Activated CD8-positive, alpha-beta T cell treated with anti-CD3 and anti-CD28 coated beads, Interleukin-2, amount 10 ng/mL, durations not matched to agents 7 days and 5 days (primary cell): ENCODE results near the gene ITPR1. TPM values are rescaled to one million over a fixed set of nuclear protein-coding genes. Genes with fewer than 3 reads are reported as not detected.

Experiments
- ATAC-seq: fragments of 150-1000 bp; cut with Tn5 transposase; one replicate; pipeline ENCODE4 v1.10.0; 2021; ENCODE audit warnings: moderate library complexity
- CTCF ChIA-PET: fragments of 350-600 bp; sonication (Branson Sonifier 250); formaldehyde crosslinking; loops from one replicate; lab custom pipeline; 2021; ENCODE audit warnings: antibody characterized with exemption; lab: Charles Lee
- POLR2A ChIA-PET: fragments of 350-600 bp; sonication (Branson Sonifier 250); formaldehyde crosslinking; loops from one replicate; lab custom pipeline; 2021; ENCODE audit warnings: antibody characterized with exemption; lab: Charles Lee
- DNase-seq: peaks from one replicate; pipeline ENCODE4 v3.0.0-alpha.2; 2020
- H3K27ac Mint-ChIP-seq: one replicate; pipeline ENCODE4 v1.8.0; 2021; ENCODE audit warnings: mild to moderate bottlenecking, mixed read lengths
- H3K27me3 Mint-ChIP-seq: one replicate; pipeline ENCODE4 v1.8.0; 2021; ENCODE audit warnings: low read depth, mixed read lengths
- H3K36me3 Mint-ChIP-seq: one replicate; pipeline ENCODE4 v1.8.0; 2021; ENCODE audit warnings: low read depth, mixed read lengths
- H3K4me1 Mint-ChIP-seq: one replicate; pipeline ENCODE4 v1.8.0; 2021; ENCODE audit warnings: low read depth, mixed read lengths
- H3K4me3 Mint-ChIP-seq: one replicate; pipeline ENCODE4 v1.8.0; 2021; ENCODE audit warnings: mild to moderate bottlenecking, mixed read lengths
- H3K9me3 Mint-ChIP-seq: one replicate; pipeline ENCODE4 v1.8.0; 2022; ENCODE audit warnings: mixed read lengths; ENCODE audit not compliant: insufficient read depth
- total RNA-seq, 2 experiments: library from RNA; stranded (reverse); gene quantifications; one replicate each; pipeline ENCODE4 v1.2.3, GENCODE V29; 2021

ITPR1 gene
- total RNA-seq, 2 experiments from 2014 or later = 53.8 to 57.3 TPM

DNA sequence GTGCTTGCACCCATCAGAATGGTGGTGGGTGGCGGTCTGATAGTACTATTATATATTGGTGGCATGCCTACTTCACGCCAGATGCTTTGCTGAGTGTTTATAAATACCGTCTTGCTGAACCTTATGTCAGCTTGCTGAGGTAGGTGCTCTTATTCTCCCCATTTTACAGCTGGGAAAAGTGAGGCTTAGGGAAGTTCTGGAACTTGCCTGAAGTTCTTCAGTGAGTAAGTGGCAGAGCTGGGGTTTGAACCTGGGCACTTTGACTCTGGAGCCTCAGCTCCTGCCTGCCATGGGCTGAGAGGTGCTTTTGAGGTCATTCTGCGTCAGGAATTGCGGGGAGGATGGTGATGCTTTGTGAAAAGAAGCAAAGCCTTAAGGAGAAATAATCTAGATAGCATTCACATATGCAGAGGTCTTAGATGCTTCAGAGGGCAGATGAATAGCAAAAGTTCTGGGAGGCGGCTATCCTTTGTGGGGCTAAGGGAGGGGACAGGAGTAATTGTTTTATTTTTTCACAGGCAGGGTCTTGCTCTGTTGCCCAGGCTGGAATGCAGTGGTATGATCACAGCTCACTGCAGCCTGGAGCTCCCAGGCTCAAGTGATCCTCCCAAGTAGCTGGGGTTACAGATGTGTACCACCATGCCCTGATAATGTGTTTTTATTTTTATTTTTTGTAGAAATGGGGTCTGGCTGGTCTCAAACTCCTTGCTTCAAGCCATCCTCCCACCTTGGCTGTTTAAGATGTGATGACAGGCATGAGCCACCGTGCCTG lies 18.5 kb downstream of the ITPR1 start:
- CTCF ChIA-PET = interaction anchor here (0.8 to 2.3 kb wide), 3 partner anchors 7 to 161 kb away, joined by 3 to 8 read pairs (median 3); no protein-coding TSS in a partner anchor
- POLR2A ChIA-PET = no interaction called here
- no peaks in the 10 kb centered on the region for H3K9me3 Mint-ChIP-seq
- peaks cover 24% of the 10 kb centered on the region for H3K4me1 Mint-ChIP-seq
- DNase-seq = no peak
- H3K4me3 Mint-ChIP-seq = no peak overlapping the region
- H3K36me3 Mint-ChIP-seq = peaks cover 22% of the 10 kb centered on the region
- no peak for ATAC-seq
- H3K27me3 Mint-ChIP-seq = no peaks in the 10 kb centered on the region
- no peak overlapping the region for H3K27ac Mint-ChIP-seq

DNA sequence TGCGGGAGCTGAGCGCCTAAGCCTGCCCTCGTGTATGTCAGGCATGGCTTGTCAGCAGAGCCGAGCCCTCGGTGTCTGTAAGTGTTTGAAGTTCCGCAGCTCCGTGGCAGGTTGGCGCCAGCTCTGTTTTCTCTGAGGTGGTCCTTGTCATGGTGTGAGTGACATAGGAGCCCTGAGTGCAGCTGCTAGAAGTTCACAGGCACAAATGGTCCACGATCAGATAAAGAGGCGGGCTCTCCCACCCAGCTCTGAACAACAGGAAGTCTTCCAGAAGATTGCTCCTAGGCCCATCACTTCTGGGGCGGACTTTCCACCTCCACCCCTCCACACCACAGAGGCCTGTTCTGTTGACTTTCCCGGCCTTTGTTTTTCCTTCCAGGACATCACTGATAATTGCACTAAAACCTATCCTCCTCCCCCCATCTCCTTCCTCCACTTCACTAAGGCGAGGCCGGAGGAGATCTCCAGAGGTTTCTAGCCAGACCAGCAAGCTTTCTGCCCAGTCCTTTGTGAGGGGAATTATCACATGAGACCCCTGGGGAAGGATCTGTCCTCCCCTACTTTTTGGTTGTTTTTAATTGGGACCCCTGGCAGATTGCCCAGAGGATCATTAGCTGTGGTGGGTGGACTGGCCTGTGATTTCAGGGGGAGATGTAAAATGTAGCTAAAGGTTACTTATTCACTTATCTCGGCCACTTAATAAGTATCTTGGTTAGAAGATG lies 19.9 kb downstream of the ITPR1 start:
- no peak for DNase-seq
- Mint-ChIP-seq H3K36me3 (peaks cover 26% of the 10 kb centered on the region), H3K27ac (no peak overlapping the region), H3K9me3 (no peaks in the 10 kb centered on the region), H3K4me1 (peaks cover 24% of the 10 kb centered on the region), H3K4me3 (no peak overlapping the region), H3K27me3 (no peaks in the 10 kb centered on the region)
- POLR2A ChIA-PET = interaction anchor here (0.6 to 0.9 kb wide), 2 partner anchors 9 to 19 kb away, joined by 3 to 4 read pairs; no protein-coding TSS in a partner anchor
- ATAC-seq = no peak
- CTCF ChIA-PET = interaction anchor here (1.0 kb wide), 1 partner anchor 162 kb away, joined by 3 read pairs; no protein-coding TSS in a partner anchor

DNA sequence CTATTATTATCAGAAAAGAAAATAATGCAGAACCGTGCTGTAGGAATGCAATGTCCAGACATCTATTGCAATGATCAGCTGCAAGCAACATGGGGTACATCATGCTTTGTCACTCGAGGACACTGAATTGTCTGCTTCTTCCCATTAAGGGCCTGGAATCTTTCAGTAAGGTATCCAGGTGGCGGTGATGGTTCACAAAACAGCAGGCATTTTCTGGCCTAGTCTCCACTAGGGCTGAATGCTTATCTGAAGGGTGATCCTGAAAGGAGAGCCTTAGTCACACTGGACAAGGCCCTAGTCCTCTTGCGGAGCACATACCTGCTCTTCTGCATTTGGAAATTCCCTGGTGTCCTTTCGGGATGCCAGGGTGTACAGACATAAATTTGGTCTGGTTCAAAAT lies 21.2 kb downstream of the ITPR1 start:
- H3K36me3 Mint-ChIP-seq = peaks cover 22% of the 10 kb centered on the region
- H3K9me3 Mint-ChIP-seq = no peaks in the 10 kb centered on the region
- peaks cover 30% of the 10 kb centered on the region for H3K4me1 Mint-ChIP-seq

DNA sequence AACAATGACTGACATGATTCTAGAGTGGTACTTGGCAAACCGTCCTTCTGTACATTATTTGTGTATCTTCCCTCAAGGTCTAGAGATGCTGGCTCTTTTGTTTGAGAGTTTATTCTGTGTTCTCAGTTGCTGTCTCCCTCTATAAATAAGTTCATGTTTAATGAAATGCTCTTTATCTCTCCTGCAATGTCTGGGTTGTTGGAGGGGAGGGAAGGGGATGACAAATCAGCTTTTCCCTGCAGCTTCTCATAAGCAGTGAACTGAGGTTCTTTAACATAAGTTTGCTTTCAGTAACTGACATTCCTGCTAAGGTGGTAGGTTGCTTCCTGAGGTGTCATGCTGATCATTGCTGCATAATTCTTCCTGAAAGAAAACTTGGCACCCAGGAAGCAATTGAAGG lies 21.8 kb downstream of the ITPR1 start:
- ChIA-PET POLR2A (interaction anchor here (1.6 kb wide), 1 partner anchor 12 kb away, joined by 3 read pairs; no protein-coding TSS in a partner anchor), CTCF (interaction anchor here (2.0 to 5.8 kb wide), 3 partner anchors 10 to 162 kb away, joined by 5 to 56 read pairs (median 6); partner anchors contain the start of gene ITPR1)
- H3K36me3 Mint-ChIP-seq = peaks cover 25% of the 10 kb centered on the region
- ATAC-seq (no peak), DNase-seq (no peak)
- no peaks in the 10 kb centered on the region for H3K27me3 Mint-ChIP-seq
- H3K27ac Mint-ChIP-seq = no peak overlapping the region
- peaks cover 36% of the 10 kb centered on the region for H3K4me1 Mint-ChIP-seq
- H3K9me3 Mint-ChIP-seq = no peaks in the 10 kb centered on the region
- no peak overlapping the region for H3K4me3 Mint-ChIP-seq

More for the DNA sequence above, 21.2 kb downstream of the ITPR1 start:
- H3K27me3 Mint-ChIP-seq = no peaks in the 10 kb centered on the region
- CTCF ChIA-PET = interaction anchor here (2.0 to 2.1 kb wide), 2 partner anchors 9 to 161 kb away, joined by 5 to 6 read pairs; no protein-coding TSS in a partner anchor
- ATAC-seq = no peak
- POLR2A ChIA-PET = interaction anchor here (1.6 kb wide), 1 partner anchor 11 kb away, joined by 3 read pairs; no protein-coding TSS in a partner anchor
- DNase-seq = no peak
- H3K4me3 Mint-ChIP-seq = no peak overlapping the region
- H3K27ac Mint-ChIP-seq = no peak overlapping the region

DNA sequence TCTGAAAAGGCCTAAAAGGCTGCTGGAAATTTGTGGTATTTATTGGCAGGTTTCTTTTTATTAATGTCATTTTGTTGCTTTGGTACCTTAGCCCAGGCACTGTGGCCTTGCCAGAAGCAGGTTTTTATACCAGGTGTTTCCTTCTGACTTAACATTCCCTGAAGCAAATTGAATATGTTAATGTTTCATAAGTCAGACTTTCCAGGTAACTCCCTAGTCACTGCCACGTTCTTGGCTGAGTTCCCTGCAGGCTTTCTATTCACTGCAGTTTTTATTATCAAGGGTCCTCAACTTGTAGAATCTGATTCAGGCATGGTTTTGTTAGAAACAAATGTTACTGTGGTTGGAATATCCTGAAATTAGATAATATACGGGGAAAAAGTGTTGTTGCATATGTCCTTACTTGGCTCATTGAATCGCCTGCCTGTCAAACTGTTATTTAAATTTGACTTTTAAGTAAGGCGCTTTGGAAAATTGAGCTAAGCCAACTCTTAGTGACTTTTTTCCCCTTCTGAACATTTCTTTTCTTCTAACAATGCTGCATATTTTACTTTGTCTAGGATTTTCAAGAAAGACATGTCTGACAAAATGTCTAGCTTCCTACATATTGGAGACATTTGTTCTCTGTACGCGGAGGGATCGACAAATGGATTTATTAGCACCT lies 22.9 kb downstream of the ITPR1 start:
- H3K4me1 Mint-ChIP-seq = peaks cover 36% of the 10 kb centered on the region
- ChIA-PET CTCF (interaction anchor here (2.1 to 7.1 kb wide), 5 partner anchors 10 to 195 kb away, joined by 5 to 80 read pairs (median 51); partner anchors contain the start of gene ITPR1), POLR2A (no interaction called here)
- no peaks in the 10 kb centered on the region for H3K27me3 Mint-ChIP-seq
- DNase-seq (no peak), ATAC-seq (no peak)
- H3K27ac Mint-ChIP-seq = no peak overlapping the region
- peaks cover 21% of the 10 kb centered on the region for H3K36me3 Mint-ChIP-seq
- no peaks in the 10 kb centered on the region for H3K9me3 Mint-ChIP-seq
- H3K4me3 Mint-ChIP-seq = no peak overlapping the region

DNA sequence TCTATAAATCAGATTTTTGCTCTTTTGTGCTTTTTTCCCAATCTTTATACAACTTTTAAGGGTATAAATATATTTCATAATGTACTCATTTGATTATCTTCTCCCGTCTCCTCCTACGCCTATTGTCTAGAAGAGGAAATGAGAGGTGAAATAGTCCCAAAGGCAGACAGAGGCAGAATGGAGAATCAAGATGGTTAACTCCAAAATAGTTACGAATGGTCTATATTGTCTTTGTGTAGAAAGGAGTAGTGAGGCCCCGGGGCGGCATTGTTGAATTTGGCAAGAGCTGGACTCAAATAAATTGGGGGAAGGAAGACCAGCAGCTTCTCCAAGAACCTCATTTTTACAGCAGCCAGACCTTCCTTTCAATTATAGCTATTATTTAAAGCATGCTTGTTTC lies 23.9 kb downstream of the ITPR1 start:
- no peak overlapping the region for H3K4me3 Mint-ChIP-seq
- peaks cover 21% of the 10 kb centered on the region for H3K36me3 Mint-ChIP-seq
- peaks cover 34% of the 10 kb centered on the region for H3K4me1 Mint-ChIP-seq
- H3K9me3 Mint-ChIP-seq = no peaks in the 10 kb centered on the region
- no peak overlapping the region for H3K27ac Mint-ChIP-seq
- CTCF ChIA-PET = interaction anchor here (0.9 to 7.1 kb wide), 8 partner anchors 11 to 194 kb away, joined by 3 to 80 read pairs (median 30); partner anchors contain the start of gene ITPR1
- DNase-seq (no peak), ATAC-seq (no peak)
- H3K27me3 Mint-ChIP-seq = no peaks in the 10 kb centered on the region
- POLR2A ChIA-PET = interaction anchor here (0.9 to 5.2 kb wide), 2 partner anchors 9 to 23 kb away, joined by 3 to 32 read pairs; partner anchors contain the start of gene ITPR1

DNA sequence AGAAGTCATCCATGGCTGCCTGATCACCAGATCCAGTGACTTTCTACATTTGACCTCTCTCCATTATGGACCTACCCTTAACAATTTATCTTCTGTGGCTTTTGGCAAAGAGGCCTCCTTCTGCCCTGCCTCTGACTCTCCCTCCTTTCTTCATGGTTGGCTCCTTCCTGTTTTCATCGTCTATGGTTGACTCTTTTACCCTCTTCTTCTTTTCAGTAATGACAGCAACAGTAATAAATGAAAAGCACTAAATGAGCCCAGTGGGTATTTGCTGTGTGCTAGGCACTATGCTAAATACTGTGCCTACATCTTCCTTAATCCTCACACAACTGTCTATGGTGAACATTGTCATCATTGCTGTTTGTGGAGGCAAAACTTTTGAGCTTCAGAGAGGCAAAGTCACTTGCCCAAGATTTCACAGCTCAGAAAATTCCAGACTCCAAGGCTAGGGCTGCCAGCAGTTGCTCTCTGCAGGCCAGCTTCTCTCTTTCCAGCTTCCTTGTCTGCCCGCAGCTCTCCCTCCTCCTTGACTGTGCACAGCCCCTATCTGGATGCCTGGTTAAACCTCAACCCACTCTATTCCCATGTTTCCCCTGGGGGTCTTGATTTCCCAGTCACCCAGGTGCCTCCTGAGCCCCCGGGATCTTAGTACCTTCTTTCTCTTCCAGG lies 24.6 kb downstream of the ITPR1 start:
- Mint-ChIP-seq H3K9me3 (no peaks in the 10 kb centered on the region), H3K4me1 (peaks cover 29% of the 10 kb centered on the region), H3K36me3 (peaks cover 26% of the 10 kb centered on the region), H3K27me3 (no peaks in the 10 kb centered on the region), H3K4me3 (no peak overlapping the region), H3K27ac (peak overlapping the region; percentile 84)
- ChIA-PET CTCF (interaction anchor here (0.9 to 7.1 kb wide), 12 partner anchors 8 to 193 kb away, joined by 3 to 80 read pairs (median 10); partner anchors contain the start of gene ITPR1), POLR2A (interaction anchor here (0.9 to 5.2 kb wide), 2 partner anchors 9 to 24 kb away, joined by 3 to 32 read pairs; partner anchors contain the start of gene ITPR1)
- DNase-seq (no peak), ATAC-seq (no peak)

DNA sequence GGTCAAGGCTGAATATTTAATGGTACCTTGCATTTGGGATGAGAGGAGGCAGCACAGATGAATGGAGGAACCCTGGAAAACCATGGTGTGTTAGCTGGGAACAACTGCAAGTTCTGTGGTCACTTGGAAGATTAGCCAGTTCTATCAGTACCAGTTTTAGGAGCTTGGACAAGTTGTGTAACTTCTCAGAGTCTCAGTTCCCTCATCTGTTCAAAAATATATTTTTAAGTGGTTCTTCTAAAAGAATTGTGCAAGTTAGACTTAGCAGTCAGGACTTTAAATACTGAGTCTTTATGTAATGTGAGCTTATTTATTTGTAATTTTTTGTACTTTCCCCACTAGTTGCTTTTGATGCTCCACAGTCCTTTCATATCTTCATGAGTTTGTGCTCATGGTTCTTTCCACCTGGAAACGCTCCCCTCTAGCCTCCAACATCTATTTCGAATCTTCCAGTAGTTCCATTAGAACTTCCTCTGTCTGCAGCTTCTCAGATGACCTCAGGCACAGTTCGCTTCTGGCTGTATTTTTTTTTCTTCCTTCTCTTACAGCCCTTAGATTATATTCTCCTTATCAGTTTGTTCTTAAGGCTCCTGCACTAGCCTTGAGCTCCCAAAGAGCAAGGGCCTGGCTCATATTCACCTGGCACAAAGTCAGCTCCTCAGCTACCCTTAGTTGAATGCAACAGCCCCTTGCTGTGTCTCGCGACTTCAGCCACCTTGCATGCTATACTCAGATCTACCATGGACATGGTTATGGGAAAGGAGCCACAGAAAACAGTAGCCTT lies 27.1 kb downstream of the ITPR1 start:
- H3K4me3 Mint-ChIP-seq = no peak overlapping the region

DNA sequence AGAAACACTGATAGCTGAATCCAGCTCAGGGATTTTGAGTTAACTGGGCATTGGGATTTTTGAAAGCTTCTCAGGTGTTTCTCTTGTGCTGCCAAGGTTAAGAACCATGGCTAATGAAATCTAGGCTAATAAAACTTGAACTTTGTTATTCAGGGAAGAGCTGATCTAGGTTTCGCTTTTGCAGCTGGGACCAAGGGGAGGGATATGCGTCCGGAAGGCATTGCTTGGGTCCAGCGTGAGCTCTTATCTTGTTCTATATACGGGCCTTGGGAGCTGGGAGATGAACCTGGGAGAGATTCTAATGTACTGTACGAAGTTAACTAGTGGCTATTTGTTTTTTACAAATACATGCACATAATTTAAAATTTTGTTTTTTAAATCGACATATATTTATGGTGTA lies 29.8 kb downstream of the ITPR1 start:
- ATAC-seq (no peak), DNase-seq (no peak)
- Mint-ChIP-seq H3K36me3 (peaks cover 34% of the 10 kb centered on the region), H3K27ac (no peak overlapping the region), H3K4me1 (peaks cover 30% of the 10 kb centered on the region), H3K27me3 (no peaks in the 10 kb centered on the region), H3K4me3 (no peak overlapping the region), H3K9me3 (no peaks in the 10 kb centered on the region)
- CTCF ChIA-PET = interaction anchor here (0.8 to 1.2 kb wide), 2 partner anchors 28 to 110 kb away, joined by 4 read pairs; no protein-coding TSS in a partner anchor
- POLR2A ChIA-PET = interaction anchor here (1.1 kb wide), 1 partner anchor 30 kb away, joined by 5 read pairs; the partner anchor contains the start of gene ITPR1

More for the DNA sequence above, 27.1 kb downstream of the ITPR1 start:
- Mint-ChIP-seq H3K27me3 (no peaks in the 10 kb centered on the region), H3K4me1 (peaks cover 32% of the 10 kb centered on the region), H3K9me3 (no peaks in the 10 kb centered on the region), H3K27ac (peak overlapping the region; percentile 84), H3K36me3 (peaks cover 31% of the 10 kb centered on the region)
- CTCF ChIA-PET = interaction anchor here (0.7 to 7.1 kb wide), 18 partner anchors 14 to 191 kb away, joined by 3 to 80 read pairs (median 7); partner anchors contain the start of gene ITPR1
- DNase-seq (no peak), ATAC-seq (no peak)
- POLR2A ChIA-PET = interaction anchor here (2.0 to 5.2 kb wide), 2 partner anchors 15 to 26 kb away, joined by 8 to 32 read pairs; partner anchors contain the start of gene ITPR1
